ENCODE data around the gene KIRREL1.

The KIRREL1 gene

GRCh38 chr1:157992833-157993146 lies 655 bp upstream of the KIRREL1 start:
- peak overlapping the region; percentile 90 for H3K4me3 ChIP-seq (ENCODE audit: control insufficient read depth, low read depth, low read length)
- DNase-seq (ENCODE audit: low read depth): peak; percentile 46
- TF ChIP-seq CTCF (conservative IDR thresholded peaks at IDR 0.05; ENCODE audit: control insufficient read depth, insufficient read depth, low read depth, low read length): no peak

GRCh38 chr1:157993918-157994605 lies 617 bp downstream of the KIRREL1 start:
- peak overlapping the region; percentile 90 for H3K4me3 ChIP-seq (ENCODE audit: control insufficient read depth, low read depth, low read length)
- no peak for DNase-seq (ENCODE audit: low read depth)
- TF ChIP-seq CTCF (conservative IDR thresholded peaks at IDR 0.05; ENCODE audit: control insufficient read depth, insufficient read depth, low read depth, low read length): peak; percentile 11

- H3K4me3 ChIP-seq (ENCODE audit: control insufficient read depth, low read depth, low read length): peak overlapping the region; percentile 90
Observed at GRCh38 chr1:157994704-157995582, 1.5 kb downstream of the KIRREL1 start.

GRCh38 chr1:157995583-157996169 lies 2.2 kb downstream of the KIRREL1 start:
- DNase-seq (ENCODE audit: low read depth): no peak
- H3K4me3 ChIP-seq (ENCODE audit: control insufficient read depth, low read depth, low read length): peak overlapping the region; percentile 90
- peak; percentile 25 for TF ChIP-seq CTCF (conservative IDR thresholded peaks at IDR 0.05; ENCODE audit: control insufficient read depth, insufficient read depth, low read depth, low read length)

More at GRCh38 chr1:157994704-157995582, 1.5 kb downstream of the KIRREL1 start:
- no peak for TF ChIP-seq CTCF (conservative IDR thresholded peaks at IDR 0.05; ENCODE audit: control insufficient read depth, insufficient read depth, low read depth, low read length)
- DNase-seq (ENCODE audit: low read depth): peak; percentile 51

DNA sequence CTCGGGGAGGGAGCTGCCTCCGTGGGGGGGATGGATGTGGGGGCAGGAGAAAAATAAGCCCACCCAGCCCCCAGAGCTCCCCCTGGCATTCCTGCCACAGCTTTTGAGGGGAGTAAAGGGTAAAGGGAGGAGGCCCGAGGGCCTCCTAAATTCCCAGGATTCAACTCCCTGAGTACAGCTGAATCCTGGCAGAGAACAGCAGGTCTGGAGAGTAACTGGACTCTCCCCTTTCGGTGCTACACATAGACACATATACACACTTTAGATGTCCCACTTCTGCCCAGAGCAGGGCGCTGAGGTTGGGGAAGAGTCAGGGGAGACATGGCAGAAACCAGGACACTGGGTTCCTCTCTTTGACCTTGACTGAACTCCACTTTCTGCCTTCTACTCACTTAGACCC lies 3.0 kb downstream of the KIRREL1 start:
- DNase-seq (ENCODE audit: low read depth): no peak
- no peak overlapping the region for H3K4me3 ChIP-seq (ENCODE audit: control insufficient read depth, low read depth, low read length)
- no peak for TF ChIP-seq CTCF (conservative IDR thresholded peaks at IDR 0.05; ENCODE audit: control insufficient read depth, insufficient read depth, low read depth, low read length)

DNA sequence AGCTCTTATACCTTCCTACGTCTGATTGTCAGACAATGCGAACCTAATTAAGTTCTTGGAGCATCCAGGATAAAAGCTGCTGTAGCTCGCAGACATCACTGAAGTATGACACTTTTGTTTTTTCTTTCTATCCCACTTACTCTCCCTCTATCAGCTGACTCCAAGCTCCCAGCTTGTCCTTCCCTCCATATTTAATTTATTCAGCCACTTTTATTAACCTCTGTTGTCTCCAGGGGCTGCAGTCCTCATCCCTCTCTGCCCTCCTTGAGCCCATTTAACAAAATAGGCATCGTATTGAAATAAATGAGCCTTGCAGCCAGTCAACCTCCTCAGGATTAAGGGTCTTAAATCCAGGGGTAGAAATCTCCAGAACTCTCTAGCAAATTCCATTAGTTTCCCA lies 7.1 kb downstream of the KIRREL1 start:
- DNase-seq (ENCODE audit: low read depth): no peak
- no peak overlapping the region for H3K4me3 ChIP-seq (ENCODE audit: control insufficient read depth, low read depth, low read length)
- no peak for TF ChIP-seq CTCF (conservative IDR thresholded peaks at IDR 0.05; ENCODE audit: control insufficient read depth, insufficient read depth, low read depth, low read length)

Measured in fibroblast of mammary gland (primary cell).